Measurements from ENCODE around the gene TIMM50.

Gene TIMM50

GRCh38 chr19:39518458-39518857 is 37.8 kb downstream of the TIMM50 start:
- no peak for DNase-seq (ENCODE audit: low read depth in 2 of 2)
- TF ChIP-seq CTCF (IDR thresholded peaks at IDR 0.05; ENCODE audit: low read depth, low read length): no peak
- H3K4me3 ChIP-seq (replicated peaks in 1 of 2; ENCODE audit: low read depth in 2 of 2, low read length in 2 of 2): no peak overlapping the region

GRCh38 chr19:39518975-39519374 is 38.3 kb downstream of the TIMM50 start:
- H3K4me3 ChIP-seq (replicated peaks in 1 of 2; ENCODE audit: low read depth in 2 of 2, low read length in 2 of 2): no peak overlapping the region
- TF ChIP-seq CTCF (IDR thresholded peaks at IDR 0.05; ENCODE audit: low read depth, low read length): no peak
- no peak for DNase-seq (ENCODE audit: low read depth in 2 of 2)

GRCh38 chr19:39520541-39521484 is 40.2 kb downstream of the TIMM50 start:
- H3K4me3 ChIP-seq (replicated peaks in 1 of 2; ENCODE audit: low read depth in 2 of 2, low read length in 2 of 2): no peak overlapping the region
- TF ChIP-seq CTCF (IDR thresholded peaks at IDR 0.05; ENCODE audit: low read depth, low read length): no peak
- no peak for DNase-seq (ENCODE audit: low read depth in 2 of 2)

GRCh38 chr19:39524495-39524894 is 43.9 kb downstream of the TIMM50 start:
- no peak overlapping the region for H3K4me3 ChIP-seq (replicated peaks in 1 of 2; ENCODE audit: low read depth in 2 of 2, low read length in 2 of 2)
- DNase-seq (ENCODE audit: low read depth in 2 of 2): no peak
- no peak for TF ChIP-seq CTCF (IDR thresholded peaks at IDR 0.05; ENCODE audit: low read depth, low read length)

GRCh38 chr19:39525205-39525604 is 44.6 kb downstream of the TIMM50 start:
- no peak for DNase-seq (ENCODE audit: low read depth in 2 of 2)

GRCh38 chr19:39531834-39532232 is 51.2 kb downstream of the TIMM50 start:
- peak; percentile 5 to 21 for DNase-seq (ENCODE audit: low read depth in 2 of 2)
- H3K4me3 ChIP-seq (replicated peaks in 1 of 2; ENCODE audit: low read depth in 2 of 2, low read length in 2 of 2): peak overlapping the region; percentile 75 to 96
- no peak for TF ChIP-seq CTCF (IDR thresholded peaks at IDR 0.05; ENCODE audit: low read depth, low read length)

More at GRCh38 chr19:39525205-39525604, 44.6 kb downstream of the TIMM50 start:
- H3K4me3 ChIP-seq (replicated peaks in 1 of 2; ENCODE audit: low read depth in 2 of 2, low read length in 2 of 2): no peak overlapping the region
- TF ChIP-seq CTCF (IDR thresholded peaks at IDR 0.05; ENCODE audit: low read depth, low read length): no peak

All from cardiac fibroblast (primary cell).